Bronchial epithelial cell (primary cell): Measurements from ENCODE around the gene LTBP1. TPM values are rescaled to one million over a fixed set of nuclear protein-coding genes. Genes with fewer than 3 reads are reported as not detected.

Experiments
- DNase-seq: peaks from one replicate; pipeline ENCODE4 v3.0.0-alpha.2; 2010; ENCODE audit warnings: low read depth
- FAIRE-seq: peaks from 2 replicates; lab custom pipeline; 2011; peaks lifted over from hg19 to GRCh38; lab: Jason Lieb, UNC
- H3K27me3 ChIP-seq: 2 replicates; pipeline ENCODE4 v1.5.1; 2011; ENCODE audit warnings: low read length; ENCODE audit not compliant: control insufficient read depth, insufficient read depth
- H3K36me3 ChIP-seq: 2 replicates; pipeline ENCODE4 v1.5.1; 2011; ENCODE audit warnings: low read length; ENCODE audit not compliant: control insufficient read depth, insufficient read depth
- H3K4me3 ChIP-seq: 2 replicates; pipeline ENCODE4 v1.5.1; 2011; ENCODE audit warnings: mild to moderate bottlenecking, low read depth, low read length, control low read depth
- CTCF ChIP-seq: IDR thresholded peaks from 2 replicates; pipeline ENCODE4 v1.5.1; 2011; ENCODE audit warnings: mild to moderate bottlenecking, moderate library complexity, low read length, control low read depth, inconsistent platforms; ENCODE audit not compliant: insufficient read depth, severe bottlenecking
- total RNA-seq: library from RNA; depleted of rRNA; stranded (reverse); fragments of >200 nt; gene quantifications from 2 replicates; pipeline ENCODE4 v1.2.1, GENCODE V29; 2014

LTBP1 gene
- total RNA-seq, 1 donor from 2014 or later = 6.6 TPM

GRCh38 chr2:33131111-33131510 is 184.4 kb downstream of the LTBP1 start:
- peak; percentile 32 for DNase-seq
- Histone ChIP-seq H3K36me3 (no peaks in the 10 kb centered on the region), H3K4me3 (no peak overlapping the region), H3K27me3 (no peaks in the 10 kb centered on the region)
- FAIRE-seq = no peak
- no peak for TF ChIP-seq CTCF

DNA sequence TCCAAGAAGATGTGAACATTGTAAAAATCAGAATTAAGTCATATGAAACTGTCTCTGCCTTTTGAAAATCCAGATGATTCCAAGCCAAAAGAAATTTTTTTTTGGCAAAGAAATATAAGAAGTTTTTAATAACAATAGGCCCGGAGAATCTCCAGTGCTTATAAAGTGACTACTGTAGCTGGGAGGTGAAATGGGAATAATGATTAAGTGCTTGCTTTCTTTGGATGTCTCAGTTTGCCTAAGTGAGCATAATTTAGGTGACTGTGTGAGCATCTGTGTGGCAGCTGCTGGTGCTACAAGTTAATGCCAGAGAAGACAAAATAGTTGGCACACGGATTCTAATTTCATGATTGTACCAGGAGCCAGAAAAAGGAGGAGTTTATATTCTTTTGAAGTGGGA is 185.0 kb downstream of the LTBP1 start:
- FAIRE-seq = no peak
- TF ChIP-seq CTCF = no peak
- Histone ChIP-seq H3K4me3 (no peak overlapping the region), H3K27me3 (no peaks in the 10 kb centered on the region), H3K36me3 (no peaks in the 10 kb centered on the region)
- no peak for DNase-seq

DNA sequence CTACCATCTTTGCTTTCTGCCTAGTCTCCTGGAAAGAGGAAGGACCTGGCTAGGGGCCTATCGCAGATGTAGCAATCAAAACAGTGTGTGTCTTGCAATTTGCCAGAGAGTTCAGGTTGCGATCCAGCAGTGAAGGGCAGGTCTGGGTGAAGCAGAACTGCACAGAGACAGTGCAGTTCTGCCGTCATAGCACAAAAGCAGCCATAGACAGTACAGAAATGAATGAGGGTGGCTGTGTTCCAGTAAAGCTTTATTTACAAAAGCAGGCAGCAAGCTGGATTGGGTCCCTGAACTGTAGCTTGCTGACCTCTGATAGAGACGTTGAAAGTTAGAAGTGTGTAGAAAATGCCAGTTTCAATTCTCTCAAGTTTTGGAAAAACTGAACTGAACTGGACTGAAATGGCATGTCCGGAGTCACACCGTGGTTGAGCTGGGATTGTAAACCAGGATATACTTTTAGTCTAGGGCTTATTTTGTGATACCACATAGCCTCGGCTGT is 186.8 kb downstream of the LTBP1 start:
- Histone ChIP-seq H3K4me3 (no peak overlapping the region), H3K36me3 (no peaks in the 10 kb centered on the region), H3K27me3 (no peaks in the 10 kb centered on the region)
- FAIRE-seq = no peak
- peak; percentile 11 for DNase-seq
- TF ChIP-seq CTCF = no peak

DNA sequence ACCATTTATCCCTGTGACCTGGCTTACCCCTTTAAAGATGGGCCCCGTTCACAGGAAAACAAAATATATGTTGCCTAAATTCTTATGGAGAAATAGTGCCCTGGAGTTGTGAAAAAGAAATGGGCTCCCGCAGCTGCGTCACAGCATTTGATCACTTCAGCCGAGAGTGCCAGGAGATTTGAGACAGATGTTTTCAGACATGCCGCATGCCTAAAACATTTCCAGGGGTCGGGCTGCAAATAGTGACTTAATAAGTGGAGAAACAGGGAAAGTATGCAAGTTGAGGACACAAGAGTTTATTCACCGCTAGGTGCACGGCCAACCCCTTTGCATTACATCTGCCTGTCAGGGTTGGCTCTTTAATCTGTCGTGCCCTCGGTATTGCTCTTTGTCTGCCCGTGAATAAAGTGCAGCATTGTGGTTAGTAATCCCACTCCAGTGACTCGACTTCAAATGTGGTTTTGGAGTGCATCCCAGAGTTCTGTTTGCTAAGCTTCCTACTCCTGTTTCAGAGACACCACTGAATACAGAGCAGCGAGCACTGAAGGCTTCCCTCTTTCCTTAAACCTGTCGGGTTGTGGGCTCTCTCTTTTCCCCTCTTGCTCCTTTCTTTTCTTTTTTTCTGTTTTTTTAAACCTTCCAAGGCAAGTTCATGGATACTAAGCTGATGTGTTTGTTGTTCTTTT is 187.5 kb downstream of the LTBP1 start:
- DNase-seq (peak; percentile 95), FAIRE-seq (peak; percentile 50)
- Histone ChIP-seq H3K27me3 (no peaks in the 10 kb centered on the region), H3K36me3 (no peaks in the 10 kb centered on the region), H3K4me3 (peak overlapping the region; percentile 30)
- TF ChIP-seq CTCF = peak; percentile 17

DNA sequence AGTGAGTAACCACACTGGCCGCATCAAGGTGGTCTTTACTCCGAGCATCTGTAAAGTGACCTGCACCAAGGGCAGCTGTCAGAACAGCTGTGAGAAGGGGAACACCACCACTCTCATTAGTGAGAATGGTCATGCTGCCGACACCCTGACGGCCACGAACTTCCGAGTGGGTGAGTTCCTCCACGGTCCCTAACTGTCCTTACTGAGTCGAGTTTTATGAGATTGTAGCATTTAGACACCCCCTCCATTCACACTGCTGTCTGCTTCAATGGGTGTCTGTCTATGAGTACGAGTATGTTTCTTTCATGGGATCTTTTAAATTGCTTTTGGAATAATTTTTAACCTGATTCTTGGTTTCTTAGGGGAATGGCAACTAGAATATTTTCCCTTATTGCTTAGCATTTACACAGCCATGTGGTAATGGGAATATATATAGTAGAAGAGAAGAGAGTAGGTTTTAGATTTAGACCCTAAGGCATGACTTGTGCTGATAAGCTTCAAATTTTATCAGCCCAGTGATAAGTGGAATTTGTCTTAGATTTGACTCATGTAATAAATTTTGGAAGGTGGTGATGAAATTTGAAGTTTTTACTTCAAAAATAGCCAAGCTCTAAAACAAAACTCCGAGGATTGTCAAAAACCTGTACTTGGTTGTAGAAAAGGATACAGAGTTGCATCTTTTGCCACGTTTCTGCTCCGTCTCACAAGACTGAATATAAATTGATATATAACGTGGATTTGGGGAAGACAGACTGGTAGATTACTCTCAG is 188.2 kb downstream of the LTBP1 start:
- Histone ChIP-seq H3K36me3 (no peaks in the 10 kb centered on the region), H3K27me3 (no peaks in the 10 kb centered on the region), H3K4me3 (peak overlapping the region; percentile 30)
- FAIRE-seq = no peak
- DNase-seq = peak; percentile 8
- TF ChIP-seq CTCF = no peak
